Ovary (tissue), 3 donors: ENCODE measurements around the gene AUTS2.

Experiments
- CTCF ChIP-seq, 3 donors: fragments of 450-650 bp in 2 of 3; fragments of 200-600 bp in 1 of 3; IDR thresholded peaks; one replicate each; pipeline versions ENCODE4 v1.5.1 to v1.8.0; 2016 to 2022; ENCODE audit warnings: antibody characterized with exemption in 3 of 3, mild to moderate bottlenecking in 1 of 3
- POLR2A ChIP-seq: fragments of 450-650 bp; IDR thresholded peaks from one replicate; pipeline ENCODE4 v1.6.1; 2017; ENCODE audit warnings: antibody characterized with exemption, mild to moderate bottlenecking, moderate library complexity
- donor health status: DM: no; HTN: no; CAD: no.

DNA sequence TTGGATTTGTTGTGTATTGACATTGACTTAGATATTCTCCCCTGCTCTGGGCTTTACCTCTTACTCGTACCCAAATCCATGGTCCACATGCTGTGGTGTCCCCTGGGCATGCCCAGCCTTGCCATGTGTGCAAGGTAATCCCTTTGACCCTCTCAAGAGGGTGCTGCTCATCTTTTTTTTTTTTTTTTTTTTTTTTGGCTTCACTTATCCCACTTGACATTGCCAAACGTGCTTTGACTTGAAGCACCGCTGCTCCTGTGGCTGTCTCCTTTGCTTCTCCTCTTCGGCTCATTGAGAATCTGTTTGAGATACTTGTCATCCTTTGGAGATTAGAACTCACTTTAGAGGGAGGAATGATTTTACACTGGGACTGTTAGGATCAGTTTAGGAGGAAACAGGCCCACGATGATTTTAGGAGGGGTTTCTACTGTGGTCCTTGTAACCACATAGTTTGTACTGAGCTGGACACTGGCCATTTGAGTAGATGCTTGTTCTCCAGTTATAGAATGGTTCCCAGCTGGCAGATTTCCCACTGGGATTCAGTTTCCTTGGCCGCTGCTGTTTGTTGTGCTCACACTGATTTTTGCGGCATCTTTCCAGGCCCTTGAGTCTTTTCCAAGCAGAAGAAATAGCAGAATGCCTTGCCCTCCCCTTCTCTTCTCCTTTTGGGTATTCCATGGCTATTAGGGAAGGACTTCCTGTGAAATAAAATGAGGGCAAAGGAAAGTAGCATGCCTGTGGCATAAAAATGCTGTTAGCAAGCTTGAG lies 184.8 kb downstream of the AUTS2 start:
- TF ChIP-seq POLR2A (no peak), CTCF (IDR thresholded peaks at IDR 0.05) (no peak)
